Stimulated activated CD8-positive, alpha-beta memory T cell treated with anti-CD3 and anti-CD28 coated beads, Interleukin-15, amount 100 ng/mL, for 1 hour (primary cell): ENCODE data around the gene ZBTB7C.
"Not testable (repeated sequence)": the region's sequence is repeated elsewhere in the genome, so short reads cannot be mapped to it uniquely, and the experiment has no call there.

Experiments used
- DNase-seq: peaks from one replicate; pipeline ENCODE4 v3.0.0-alpha.2; 2020; ENCODE audit warnings: low read depth

Gene ZBTB7C

GRCh38 chr18:48295586-48296311 is 113.4 kb downstream of the ZBTB7C start:
- no peak for DNase-seq

- DNase-seq = no peak
Measured at GRCh38 chr18:48294899-48295585, 114.1 kb downstream of the ZBTB7C start.

- no peak for DNase-seq
Measured at GRCh38 chr18:48293954-48294898, 115.0 kb downstream of the ZBTB7C start.

GRCh38 chr18:48292782-48293424 is 116.3 kb downstream of the ZBTB7C start:
- no peak for DNase-seq

GRCh38 chr18:48292229-48292628 is 117.0 kb downstream of the ZBTB7C start:
- DNase-seq = no peak

GRCh38 chr18:48290162-48290926 is 118.8 kb downstream of the ZBTB7C start:
- no peak for DNase-seq

GRCh38 chr18:48284743-48285142 is 124.4 kb downstream of the ZBTB7C start:
- DNase-seq = no peak

GRCh38 chr18:48284011-48284410 is 125.2 kb downstream of the ZBTB7C start:
- DNase-seq = not testable (repeated sequence)

GRCh38 chr18:48281460-48281859 is 127.7 kb downstream of the ZBTB7C start:
- DNase-seq = not testable (repeated sequence)

GRCh38 chr18:48279312-48279711 is 129.9 kb downstream of the ZBTB7C start:
- no peak for DNase-seq

- no peak for DNase-seq
Measured at GRCh38 chr18:48278081-48278480, 131.1 kb downstream of the ZBTB7C start.

- DNase-seq = no peak
Measured at GRCh38 chr18:48274301-48274700, 134.9 kb downstream of the ZBTB7C start.

GRCh38 chr18:48270929-48271328 is 138.3 kb downstream of the ZBTB7C start:
- DNase-seq = no peak

- no peak for DNase-seq
Measured at GRCh38 chr18:48265328-48265727, 143.9 kb downstream of the ZBTB7C start.

- no peak for DNase-seq
Measured at GRCh38 chr18:48263914-48264902, 145.0 kb downstream of the ZBTB7C start.

- no peak for DNase-seq
Measured at GRCh38 chr18:48263192-48263853, 145.9 kb downstream of the ZBTB7C start.

GRCh38 chr18:48260237-48260636 is 148.9 kb downstream of the ZBTB7C start:
- DNase-seq = no peak

GRCh38 chr18:48256848-48257247 is 152.3 kb downstream of the ZBTB7C start:
- DNase-seq = no peak

GRCh38 chr18:48254077-48254602 is 155.0 kb downstream of the ZBTB7C start:
- no peak for DNase-seq
